ENCODE measurements around the gene STK33.

DNA sequence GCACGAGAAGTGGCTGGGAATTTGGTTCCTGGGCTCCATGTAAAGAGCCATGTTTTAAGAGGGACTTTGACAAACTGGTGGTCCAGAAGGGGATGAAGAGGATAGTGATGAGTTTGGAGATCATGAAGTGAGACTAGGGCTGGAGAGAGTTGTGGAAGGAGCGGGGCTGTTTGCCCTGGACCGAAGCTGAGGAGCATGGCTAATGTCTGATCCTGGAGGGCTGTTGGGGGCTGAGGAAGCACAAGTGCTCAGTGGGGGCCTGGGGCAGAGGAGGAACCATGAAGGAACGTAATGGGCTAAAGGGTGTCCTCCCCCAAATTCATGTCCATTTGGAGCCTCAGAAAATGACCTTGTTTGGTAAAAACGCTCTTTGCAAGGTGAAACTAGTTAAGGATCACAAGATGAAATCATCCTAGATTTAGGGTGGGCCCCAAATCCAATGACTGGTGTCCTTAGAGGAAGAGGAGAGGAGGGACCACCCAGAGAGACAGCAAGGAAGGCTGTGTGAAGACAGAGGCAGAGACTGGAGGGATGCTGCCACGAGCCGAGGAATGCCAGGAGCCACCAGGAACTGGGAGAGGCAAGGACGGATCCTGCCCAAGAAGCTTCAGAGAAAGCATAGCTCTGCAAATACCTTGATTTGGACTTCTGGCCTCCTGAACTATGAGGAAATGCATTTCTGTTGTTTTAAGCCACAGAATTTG is 223.1 kb downstream of the STK33 start:
- TF ChIP-seq, protein P1, sequence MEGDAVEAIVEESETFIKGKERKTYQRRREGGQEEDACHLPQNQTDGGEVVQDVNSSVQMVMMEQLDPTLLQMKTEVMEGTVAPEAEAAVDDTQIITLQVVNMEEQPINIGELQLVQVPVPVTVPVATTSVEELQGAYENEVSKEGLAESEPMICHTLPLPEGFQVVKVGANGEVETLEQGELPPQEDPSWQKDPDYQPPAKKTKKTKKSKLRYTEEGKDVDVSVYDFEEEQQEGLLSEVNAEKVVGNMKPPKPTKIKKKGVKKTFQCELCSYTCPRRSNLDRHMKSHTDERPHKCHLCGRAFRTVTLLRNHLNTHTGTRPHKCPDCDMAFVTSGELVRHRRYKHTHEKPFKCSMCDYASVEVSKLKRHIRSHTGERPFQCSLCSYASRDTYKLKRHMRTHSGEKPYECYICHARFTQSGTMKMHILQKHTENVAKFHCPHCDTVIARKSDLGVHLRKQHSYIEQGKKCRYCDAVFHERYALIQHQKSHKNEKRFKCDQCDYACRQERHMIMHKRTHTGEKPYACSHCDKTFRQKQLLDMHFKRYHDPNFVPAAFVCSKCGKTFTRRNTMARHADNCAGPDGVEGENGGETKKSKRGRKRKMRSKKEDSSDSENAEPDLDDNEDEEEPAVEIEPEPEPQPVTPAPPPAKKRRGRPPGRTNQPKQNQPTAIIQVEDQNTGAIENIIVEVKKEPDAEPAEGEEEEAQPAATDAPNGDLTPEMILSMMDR (conservative IDR thresholded peaks at IDR 0.05), result no peak
- TF ChIP-seq ZFX (IDR thresholded peaks at IDR 0.05), result no peak

Measured in C4-2B (cell line).